Mesodermal cell (in vitro differentiated cells): Measurements from ENCODE around the gene CX3CR1.
"Not testable (repeated sequence)": the region's sequence is repeated elsewhere in the genome, so short reads cannot be mapped to it uniquely, and the experiment has no call there.

Experiments used
- H3K27ac ChIP-seq: 2 replicates; pipeline ENCODE4 v1.7.0; 2013; ENCODE audit warnings: mild to moderate bottlenecking, low read depth, low read length, moderate library complexity; ENCODE audit not compliant: severe bottlenecking
- H3K36me3 ChIP-seq: 2 replicates; pipeline ENCODE4 v1.7.1; 2013; ENCODE audit warnings: mild to moderate bottlenecking, low read length, moderate library complexity; ENCODE audit not compliant: control insufficient read depth, insufficient read depth
- H3K4me1 ChIP-seq: one replicate; pipeline ENCODE4 v1.7.1; 2013; ENCODE audit warnings: mild to moderate bottlenecking, low read length; ENCODE audit not compliant: insufficient read depth, control insufficient read depth, poor library complexity, severe bottlenecking
- H3K4me3 ChIP-seq: 2 replicates; pipeline ENCODE4 v1.7.0; 2013; ENCODE audit warnings: low read length, control low read depth, mild to moderate bottlenecking; ENCODE audit not compliant: insufficient read depth, poor library complexity, severe bottlenecking; ENCODE audit errors: extremely low read depth
- H3K9me3 ChIP-seq: 2 replicates; pipeline ENCODE4 v1.7.1; 2013; ENCODE audit warnings: mild to moderate bottlenecking, low read length, moderate library complexity; ENCODE audit not compliant: control insufficient read depth
- WGBS, 2 experiments: methylation state at CpG; one replicate each; pipeline ENCODE4 v1.1.5; 2013; ENCODE audit warnings: missing lambda C conversion rate in 2 of 2; ENCODE audit not compliant: insufficient coverage in 2 of 2; 5-methylcytosine and 5-hydroxymethylcytosine counted together

CX3CR1 gene

DNA sequence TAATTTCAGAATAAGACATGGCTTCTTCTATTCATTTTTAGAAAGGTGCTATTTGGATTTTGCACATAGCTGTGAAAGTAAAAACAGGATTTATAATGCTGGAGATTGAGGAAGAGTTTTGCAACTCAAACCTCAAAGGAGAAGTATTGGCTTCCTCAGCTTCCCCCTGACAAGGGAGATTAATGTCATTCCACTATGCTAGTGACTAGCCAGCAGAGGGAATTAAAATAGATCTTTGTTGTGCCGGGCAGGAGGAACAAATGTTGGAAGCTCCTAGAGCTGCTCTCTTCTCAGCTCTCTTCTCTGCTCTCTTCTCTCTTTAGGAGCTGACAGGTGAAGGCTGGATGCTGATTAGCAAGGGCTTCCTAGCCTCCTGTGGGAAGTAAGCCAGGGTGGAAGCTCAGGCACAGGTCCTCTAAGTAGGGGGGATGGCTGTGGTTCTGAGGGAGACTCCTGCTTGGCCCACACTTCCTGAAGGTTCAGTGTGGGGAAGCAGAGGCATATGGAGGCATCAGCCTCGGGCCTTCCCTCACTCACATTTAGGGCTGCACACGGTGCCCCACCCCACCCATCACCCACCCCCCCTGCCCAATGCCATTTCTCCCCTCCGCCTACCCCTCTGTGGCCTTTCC is 29.6 kb downstream of the CX3CR1 start:
- H3K9me3 ChIP-seq: no peaks in the 10 kb centered on the region
- H3K4me1 ChIP-seq: no peaks in the 10 kb centered on the region
- H3K27ac ChIP-seq: no peak overlapping the region
- H3K36me3 ChIP-seq: no peaks in the 10 kb centered on the region
- WGBS, 2 experiments: 67% methylated on average over 2 of the region's 4 CpGs; no CpG with 5 or more reads in 1 of the 2 experiments
- no peak overlapping the region for H3K4me3 ChIP-seq

DNA sequence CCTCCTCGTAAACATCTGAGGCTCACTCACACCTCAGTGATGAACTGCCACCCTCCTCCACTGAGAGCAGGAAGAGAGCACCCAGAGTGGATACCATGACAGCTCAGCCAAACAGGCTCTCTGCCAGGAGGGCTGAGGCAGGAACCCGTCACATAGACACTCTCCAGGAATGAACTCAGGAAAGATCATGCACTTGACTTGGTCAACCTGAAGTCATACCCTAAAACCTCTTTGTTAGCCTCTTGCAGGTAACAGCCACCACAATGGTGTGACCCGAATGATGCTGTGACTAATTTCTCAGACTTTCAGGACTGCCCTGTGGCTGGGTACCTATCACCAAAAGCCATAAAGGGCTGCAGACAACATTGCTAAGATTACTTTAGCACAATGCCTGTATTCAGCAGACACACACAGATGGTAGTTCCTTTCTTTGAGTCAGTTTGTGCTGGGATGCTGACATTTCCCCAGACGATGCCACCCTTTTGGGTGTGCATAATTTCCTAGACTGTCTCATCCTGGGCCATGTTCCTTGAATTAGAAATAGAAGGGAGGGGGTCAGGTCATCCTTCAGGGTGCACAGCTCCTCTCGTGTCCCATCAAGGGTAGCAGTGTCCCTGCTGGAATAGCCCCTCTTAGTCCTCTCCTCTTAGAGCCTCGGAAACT is 30.3 kb downstream of the CX3CR1 start:
- Histone ChIP-seq H3K4me3 (no peak overlapping the region), H3K36me3 (no peaks in the 10 kb centered on the region), H3K4me1 (no peaks in the 10 kb centered on the region), H3K27ac (no peak overlapping the region), H3K9me3 (no peaks in the 10 kb centered on the region)
- whole genome bisulfite sequencing, 2 experiments: 93 to 95% methylated on average over 5 to 6 of the region's 6 CpGs

DNA sequence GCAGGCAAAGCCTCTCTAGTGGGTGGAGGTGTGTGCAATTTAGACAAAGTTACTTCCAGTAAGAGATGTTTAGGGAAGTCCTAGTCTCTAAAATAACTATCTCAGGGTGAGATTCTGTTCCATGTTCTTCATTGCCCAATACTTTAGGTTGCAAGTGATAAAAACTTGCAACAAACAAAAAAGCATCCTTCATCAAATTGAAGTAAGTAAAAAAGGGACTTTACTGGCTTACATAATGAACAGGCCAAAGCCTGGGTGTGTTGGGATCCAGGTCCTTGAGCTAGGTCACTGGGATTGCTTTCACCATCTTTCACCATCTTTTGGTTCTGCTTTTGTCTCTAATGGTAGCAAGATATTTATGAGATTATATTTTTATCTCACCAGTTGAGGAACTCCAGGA is 38.3 kb downstream of the CX3CR1 start:
- Histone ChIP-seq H3K36me3 (no peaks in the 10 kb centered on the region), H3K27ac (no peak overlapping the region), H3K9me3 (no peaks in the 10 kb centered on the region), H3K4me1 (no peaks in the 10 kb centered on the region), H3K4me3 (no peak overlapping the region)

DNA sequence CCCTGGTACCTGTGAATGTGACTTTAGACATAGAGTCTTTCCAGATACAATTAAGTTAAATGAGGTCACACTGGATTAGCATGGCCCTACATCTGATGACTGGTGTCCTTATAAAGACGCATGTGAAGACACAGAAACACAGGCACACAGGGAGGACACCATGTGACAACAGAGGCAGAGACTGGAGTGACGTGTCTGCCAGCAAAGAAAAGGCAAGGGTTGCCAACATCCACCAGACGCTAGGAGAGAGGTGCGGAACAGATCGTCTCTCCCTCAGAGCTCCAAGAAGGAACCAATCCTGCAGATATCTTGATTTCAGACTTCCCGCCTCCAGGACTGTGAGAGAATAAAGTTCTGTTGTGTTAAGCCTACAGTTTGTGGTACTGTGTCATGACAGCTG is 42.8 kb downstream of the CX3CR1 start:
- Histone ChIP-seq H3K4me1 (no peaks in the 10 kb centered on the region), H3K9me3 (no peaks in the 10 kb centered on the region), H3K36me3 (no peaks in the 10 kb centered on the region), H3K4me3 (no peak overlapping the region), H3K27ac (no peak overlapping the region)
- 91 to 97% methylated on average over 6 of the region's 6 CpGs for WGBS, 2 experiments

GRCh38 chr3:39234651-39235050 is 45.2 kb downstream of the CX3CR1 start:
- Histone ChIP-seq H3K27ac (no peak overlapping the region), H3K9me3 (no peaks in the 10 kb centered on the region), H3K4me1 (no peaks in the 10 kb centered on the region), H3K36me3 (no peaks in the 10 kb centered on the region), H3K4me3 (no peak overlapping the region)
- no CpG with 5 or more reads among the region's 2 CpGs for WGBS, 2 experiments

- no CpG with 5 or more reads among the region's 3 CpGs for WGBS, 2 experiments
These were observed 47.0 kb downstream of the CX3CR1 start for GRCh38 chr3:39232859-39233258.

DNA sequence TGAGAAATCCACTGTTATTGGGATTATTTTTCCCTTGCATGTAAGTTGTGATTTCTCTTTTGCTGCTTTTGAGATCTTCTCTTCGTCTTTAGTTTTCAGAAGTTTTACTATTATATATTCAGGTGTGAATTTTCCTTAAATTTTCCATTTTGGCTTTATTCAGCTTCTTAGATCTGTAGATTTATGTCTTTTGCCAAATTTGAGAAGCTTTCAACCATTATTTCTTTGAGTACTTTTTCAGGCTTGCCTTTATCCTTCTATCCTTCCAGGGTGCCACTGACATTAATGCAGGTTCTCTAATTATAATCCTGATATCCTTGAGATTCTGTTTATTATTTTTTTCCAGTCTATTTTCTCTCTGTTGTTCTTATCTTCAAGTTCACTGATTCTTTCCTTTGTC is 49.4 kb downstream of the CX3CR1 start:
- Histone ChIP-seq H3K27ac (no peak overlapping the region), H3K4me3 (no peak overlapping the region), H3K9me3 (no peaks in the 10 kb centered on the region), H3K36me3 (no peaks in the 10 kb centered on the region), H3K4me1 (no peaks in the 10 kb centered on the region)
- WGBS, 2 experiments: no CpG with 5 or more reads among the region's 1 CpG

More at GRCh38 chr3:39232859-39233258, 47.0 kb downstream of the CX3CR1 start:
- no peak overlapping the region for H3K4me3 ChIP-seq
- H3K4me1 ChIP-seq: no peaks in the 10 kb centered on the region
- no peaks in the 10 kb centered on the region for H3K36me3 ChIP-seq
- no peak overlapping the region for H3K27ac ChIP-seq
- no peaks in the 10 kb centered on the region for H3K9me3 ChIP-seq

DNA sequence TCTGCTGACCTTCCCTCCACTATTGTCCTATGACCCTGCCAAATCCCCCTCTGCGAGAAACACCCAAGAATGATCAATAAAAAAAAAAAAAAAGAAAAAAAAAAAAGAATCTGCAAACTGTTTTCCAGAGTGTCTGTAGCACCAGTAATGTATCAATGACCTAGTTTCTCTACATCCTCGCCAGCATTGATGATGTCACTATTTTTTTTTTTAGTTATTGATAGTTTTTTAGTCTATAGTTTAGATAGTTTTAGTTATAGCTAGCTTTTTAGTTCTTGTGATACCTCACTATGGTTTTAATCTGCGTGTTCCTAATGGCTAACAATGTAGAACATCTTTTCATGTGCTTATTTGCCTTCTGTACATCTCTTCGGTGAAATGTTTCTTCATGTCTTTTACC is 51.3 kb downstream of the CX3CR1 start:
- no peaks in the 10 kb centered on the region for H3K36me3 ChIP-seq
- H3K4me3 ChIP-seq: no peak overlapping the region
- no peaks in the 10 kb centered on the region for H3K4me1 ChIP-seq
- H3K9me3 ChIP-seq: no peaks in the 10 kb centered on the region
- H3K27ac ChIP-seq: no peak overlapping the region
- 90% methylated on average over 2 of the region's 4 CpGs; no CpG with 5 or more reads in 1 of the 2 experiments for WGBS, 2 experiments

- H3K27ac ChIP-seq, H3K9me3 ChIP-seq, H3K36me3 ChIP-seq, H3K4me1 ChIP-seq, H3K4me3 ChIP-seq: not testable (repeated sequence)
- 90 to 97% methylated on average over 2 to 6 of the region's 32 CpGs for WGBS, 2 experiments
These were observed 52.2 kb downstream of the CX3CR1 start for GRCh38 chr3:39227596-39227995.

DNA sequence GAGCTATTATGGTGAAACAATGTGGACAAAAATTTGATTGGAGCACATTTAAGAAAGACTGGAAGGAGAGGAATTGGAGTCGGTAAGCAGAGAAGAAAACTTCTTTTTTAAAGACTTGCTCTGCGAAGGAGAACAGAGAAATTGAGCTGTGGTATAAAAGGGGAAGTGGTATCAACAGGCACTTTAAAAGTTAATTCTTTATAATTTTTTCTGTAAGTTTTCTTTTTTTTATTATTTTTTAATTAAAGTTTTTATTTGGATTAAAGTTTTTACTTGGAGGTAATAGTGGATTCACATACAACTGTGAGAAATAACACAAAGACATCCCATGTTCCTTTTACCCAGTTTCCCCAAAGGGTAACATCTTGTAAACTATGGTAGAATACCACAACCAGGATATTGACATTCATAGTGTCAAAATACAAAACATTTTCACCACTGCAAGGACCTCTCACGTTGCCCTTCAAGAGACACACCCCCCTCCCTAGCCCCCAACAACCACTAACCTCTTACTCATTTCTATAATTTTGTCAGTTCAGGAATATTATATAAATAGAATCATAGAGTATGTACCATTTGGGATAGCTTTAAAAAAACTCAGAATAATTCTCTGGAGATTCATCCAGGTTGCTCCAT is 53.6 kb downstream of the CX3CR1 start:
- 92 to 100% methylated on average over 1 of the region's 3 CpGs for WGBS, 2 experiments
- no peaks in the 10 kb centered on the region for H3K9me3 ChIP-seq
- H3K27ac ChIP-seq: no peak overlapping the region
- no peak overlapping the region for H3K4me3 ChIP-seq
- H3K4me1 ChIP-seq: no peaks in the 10 kb centered on the region
- H3K36me3 ChIP-seq: no peaks in the 10 kb centered on the region

DNA sequence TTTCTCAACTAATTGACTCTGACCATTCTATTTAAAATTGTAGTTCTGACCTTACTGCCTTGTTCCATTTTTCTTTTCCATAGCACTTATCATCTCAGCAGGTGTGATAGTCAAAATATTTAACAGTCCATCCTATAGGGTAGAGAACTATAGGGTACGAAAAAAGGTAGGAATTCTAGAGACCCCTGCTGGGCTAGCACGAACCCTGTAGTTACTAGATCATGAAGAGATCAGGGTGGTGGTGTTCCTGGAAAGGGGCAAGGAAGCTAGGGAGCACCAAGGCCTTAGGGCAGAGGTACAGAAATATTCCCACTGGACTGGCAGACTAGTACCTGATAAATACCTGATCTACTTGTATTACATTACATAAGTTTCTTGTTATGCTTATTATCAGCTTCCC is 55.5 kb downstream of the CX3CR1 start:
- WGBS, 2 experiments: 67 to 79% methylated on average over 1 to 2 of the region's 2 CpGs
- H3K4me1 ChIP-seq: no peaks in the 10 kb centered on the region
- no peak overlapping the region for H3K27ac ChIP-seq
- H3K36me3 ChIP-seq: no peaks in the 10 kb centered on the region
- H3K9me3 ChIP-seq: no peaks in the 10 kb centered on the region
- H3K4me3 ChIP-seq: no peak overlapping the region
